ENCODE measurements around the gene SLC8A2.
"Not testable (repeated sequence)": the region's sequence is repeated elsewhere in the genome, so short reads cannot be mapped to it uniquely, and the experiment has no call there.

Gene SLC8A2

GRCh38 chr19:47487551-47488515 lies 16.1 kb upstream of the SLC8A2 start:
- DNase-seq = no peak

GRCh38 chr19:47486900-47487299 lies 15.2 kb upstream of the SLC8A2 start:
- no peak for DNase-seq

- DNase-seq = not testable (repeated sequence)
Measured at GRCh38 chr19:47486220-47486619, 14.5 kb upstream of the SLC8A2 start.

- DNase-seq = no peak
Measured at GRCh38 chr19:47485210-47485609, 13.5 kb upstream of the SLC8A2 start.

GRCh38 chr19:47483800-47484690 lies 12.4 kb upstream of the SLC8A2 start, which contains the start of gene KPTN:
TSS of gene KPTN (minus strand) at chr19:47484219. CDS start at chr19:47484160, 59 bp downstream.
- peak; percentile 96 for DNase-seq

DNA sequence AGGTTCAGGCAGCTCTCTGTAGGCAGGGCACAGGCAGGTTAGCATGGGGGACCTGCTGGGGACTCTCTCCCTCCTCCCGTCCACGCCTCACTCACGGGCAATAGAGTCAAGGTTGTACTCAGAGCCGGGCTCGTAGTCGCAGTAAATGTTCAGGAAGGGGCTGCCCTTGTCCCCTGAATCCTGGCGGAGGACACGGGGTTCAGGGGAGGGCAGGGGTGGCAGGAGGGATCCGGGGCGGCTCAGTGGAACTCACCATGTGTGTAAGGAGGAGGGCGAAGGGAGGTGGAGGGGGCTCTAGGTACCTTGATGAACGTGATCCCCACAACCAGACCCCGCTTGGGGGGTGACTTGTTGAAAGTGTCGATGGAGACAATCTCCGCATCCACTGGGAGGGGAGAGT lies 11.5 kb upstream of the SLC8A2 start:
- no peak for DNase-seq

DNA sequence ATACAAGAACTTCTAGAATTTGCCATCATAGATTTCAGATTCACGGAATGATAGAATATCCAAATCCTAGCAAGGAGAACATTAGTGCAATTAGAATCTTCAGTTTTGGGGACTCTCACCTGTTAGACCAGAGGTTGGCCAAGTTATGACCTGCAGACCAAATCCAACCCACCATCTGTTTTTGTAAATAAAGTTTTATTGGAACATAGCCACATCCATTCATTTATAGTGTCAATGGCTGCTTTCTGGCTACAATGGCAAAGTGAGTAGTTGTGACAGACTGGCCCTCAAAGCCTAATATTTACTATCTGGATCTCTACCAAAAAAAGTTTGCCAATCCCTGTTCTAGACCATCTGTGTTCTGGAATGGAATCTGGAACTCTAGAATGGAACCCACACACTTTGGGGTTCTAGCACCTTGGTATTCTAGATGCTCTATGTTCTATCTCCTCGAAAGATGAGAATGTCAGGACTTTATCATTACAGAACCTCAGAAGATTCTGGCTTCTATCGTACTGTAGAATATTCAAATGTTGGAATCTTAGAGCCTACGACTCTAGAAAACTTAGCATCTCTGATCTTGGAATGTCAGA lies 9.9 kb upstream of the SLC8A2 start:
- DNase-seq = no peak

DNA sequence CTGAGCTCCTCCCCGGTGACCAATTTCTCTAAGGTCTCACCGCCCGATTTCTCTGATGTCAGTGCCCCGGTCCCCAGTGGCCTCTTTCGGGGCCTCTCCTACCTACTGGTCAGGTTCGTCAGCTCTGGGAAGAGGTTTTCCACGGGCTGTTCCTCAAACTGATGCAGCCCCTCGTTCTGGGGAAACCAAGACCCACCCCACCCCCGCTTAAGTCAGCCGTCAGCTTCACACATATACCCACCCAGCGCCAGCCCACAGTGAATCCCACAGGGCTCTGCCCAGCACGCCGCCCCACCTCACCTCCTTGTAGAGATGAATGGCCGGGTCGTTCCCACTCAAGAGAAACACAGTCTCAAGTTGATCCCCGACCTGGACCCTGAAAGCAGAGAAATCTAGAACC lies 9.0 kb upstream of the SLC8A2 start:
- no peak for DNase-seq

DNA sequence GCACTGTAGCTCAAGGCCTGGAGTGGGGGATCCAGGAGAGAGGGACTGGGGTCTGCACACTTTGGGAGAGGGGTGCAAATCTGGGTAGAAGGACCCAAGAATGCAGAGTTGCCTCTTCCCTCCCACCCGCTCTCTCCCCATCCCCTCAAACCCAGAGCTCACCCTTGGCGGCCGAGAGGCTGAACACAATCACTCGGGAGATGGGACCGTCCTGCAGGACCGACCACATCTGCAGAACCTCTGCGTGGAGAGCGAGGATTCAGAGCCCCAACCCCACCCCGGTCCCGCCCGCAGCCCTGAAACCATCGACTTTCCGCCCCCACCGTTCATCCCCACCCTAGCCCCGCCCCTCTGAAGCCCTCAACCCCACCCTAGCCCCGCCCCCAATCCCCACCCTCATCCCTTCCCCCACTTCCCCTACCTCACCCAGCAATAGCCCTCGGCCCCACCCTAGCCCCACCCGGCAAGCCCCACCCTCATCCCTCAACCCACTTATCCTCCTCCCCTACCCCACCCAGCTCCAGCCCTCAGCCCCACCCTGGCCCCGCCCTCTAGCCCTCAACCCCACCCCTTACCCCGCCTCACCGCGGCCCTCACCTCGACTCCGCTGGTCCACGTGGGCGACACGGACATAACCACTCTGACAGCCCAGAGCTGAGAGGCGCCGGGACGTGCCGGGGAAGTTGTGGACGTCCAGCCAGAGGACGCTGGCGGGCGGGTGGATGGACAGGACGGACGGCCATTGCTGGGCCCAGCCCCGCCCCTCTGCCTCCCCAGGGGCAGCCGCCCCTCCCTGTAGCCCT lies 8.2 kb upstream of the SLC8A2 start:
- DNase-seq = peak; percentile 75

DNA sequence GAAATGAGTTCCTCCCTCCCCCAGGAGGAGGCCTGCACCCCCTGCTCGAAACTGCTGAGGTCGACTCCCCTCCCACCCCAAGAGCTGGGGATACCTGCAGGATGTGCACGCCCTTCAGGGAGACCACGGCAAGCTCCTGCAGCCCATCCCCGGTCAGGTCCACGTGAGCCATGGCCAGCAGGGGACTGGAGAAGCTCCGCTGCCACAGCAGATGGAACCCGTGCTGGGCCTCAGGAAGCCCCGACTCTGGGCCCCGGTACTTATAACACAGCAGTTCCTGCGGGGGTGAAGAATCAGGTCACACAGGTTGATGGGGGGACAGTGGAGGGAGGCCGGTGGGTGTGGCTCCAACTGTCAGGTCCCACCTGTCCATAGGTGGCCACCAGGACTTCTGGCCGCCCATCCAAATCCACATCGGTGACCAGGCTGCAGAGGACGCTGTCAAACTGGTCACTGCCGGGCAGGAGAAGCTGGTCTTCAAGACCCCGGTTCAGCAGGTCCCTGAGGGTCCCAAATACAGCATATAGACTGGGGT lies 4.8 kb upstream of the SLC8A2 start:
- no peak for DNase-seq

- DNase-seq = no peak
Measured at GRCh38 chr19:47475465-47475864, 3.8 kb upstream of the SLC8A2 start.

GRCh38 chr19:47473336-47473735 lies 1.6 kb upstream of the SLC8A2 start:
- DNase-seq = no peak

DNA sequence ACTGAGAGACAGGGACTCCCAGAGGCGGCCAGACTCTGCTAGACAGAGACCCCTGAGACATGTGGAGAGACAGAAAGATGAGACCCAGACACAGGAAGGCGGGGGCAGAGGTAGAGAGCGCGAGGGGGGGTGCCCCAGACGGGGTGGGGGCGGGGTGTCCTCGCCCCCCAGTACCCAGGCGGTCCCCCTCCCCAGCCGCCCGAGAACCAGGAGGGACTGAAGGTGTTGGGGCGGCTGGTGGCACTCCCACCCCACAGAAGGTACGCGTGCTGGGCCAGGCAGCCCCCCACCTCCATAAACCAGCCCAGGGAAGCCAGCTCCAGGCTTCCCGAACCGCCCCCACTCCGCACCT lies 336 bp downstream of the SLC8A2 start:
- no peak for DNase-seq

GRCh38 chr19:47470447-47471195 lies 1.1 kb downstream of the SLC8A2 start:
- peak; percentile 45 for DNase-seq

DNA sequence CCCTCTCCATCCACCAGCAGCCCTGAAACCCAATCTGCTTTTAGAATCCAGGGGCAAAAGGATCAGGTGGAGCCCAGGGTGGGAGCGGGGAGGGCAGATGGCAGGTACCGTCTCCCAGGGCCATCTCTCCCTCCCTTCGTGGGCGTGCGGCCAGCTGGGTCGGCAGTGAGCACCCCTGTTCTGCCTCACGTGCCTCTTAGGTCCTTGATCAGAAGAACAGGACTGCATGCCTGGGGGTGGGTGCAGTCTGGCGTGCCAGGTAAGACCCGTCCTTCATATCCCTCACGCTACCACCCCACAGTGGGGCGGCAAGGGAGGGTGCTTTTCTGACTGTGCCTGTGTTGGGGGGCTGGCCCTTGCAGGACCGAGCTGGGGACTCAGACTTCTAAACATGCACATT lies 2.0 kb downstream of the SLC8A2 start:
- DNase-seq = peak; percentile 62

- no peak for DNase-seq
Measured at GRCh38 chr19:47469363-47469700, 2.4 kb downstream of the SLC8A2 start.

DNA sequence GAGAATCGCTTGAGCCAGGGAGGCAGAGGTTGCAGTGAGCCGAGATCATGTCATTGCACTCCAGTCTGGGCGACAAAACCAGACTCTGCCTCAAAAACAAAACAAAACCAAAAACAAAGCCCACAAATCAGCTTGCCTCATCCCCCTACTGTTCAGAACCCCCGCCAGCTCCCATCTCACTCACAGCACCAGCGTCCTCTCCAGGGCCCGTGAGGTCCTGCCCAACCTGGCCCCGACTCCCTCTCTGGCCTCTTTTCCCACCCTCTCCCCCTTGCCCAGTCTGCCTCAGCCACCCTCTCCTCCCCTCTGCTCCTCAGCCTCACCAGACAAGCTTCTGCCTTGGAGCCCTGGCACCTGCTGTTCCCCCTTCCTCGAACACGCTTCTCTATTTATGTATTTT lies 3.8 kb downstream of the SLC8A2 start:
- DNase-seq = no peak

DNA sequence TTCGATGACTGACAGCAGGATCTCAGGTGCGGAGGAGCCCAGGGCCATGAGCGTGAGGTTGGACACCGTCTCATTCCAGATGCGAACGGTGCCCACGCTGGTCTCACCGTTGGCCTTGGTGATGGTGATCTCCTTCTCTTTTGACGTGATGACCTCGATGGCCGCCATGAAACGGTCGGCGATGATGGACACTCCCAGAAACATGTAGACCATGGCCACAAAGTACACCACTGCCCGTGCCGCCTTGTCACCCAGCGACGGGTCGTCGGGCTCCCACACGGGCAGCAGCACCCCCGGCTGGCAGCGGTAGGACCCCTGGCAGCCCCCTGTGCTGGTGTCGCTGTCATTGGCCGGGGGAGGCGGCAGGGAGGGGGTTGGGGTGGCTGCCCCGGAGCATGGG lies 5.7 kb downstream of the SLC8A2 start:
- DNase-seq = no peak

- DNase-seq = peak; percentile 69
Measured at GRCh38 chr19:47464675-47465419, 6.8 kb downstream of the SLC8A2 start.

- no peak for DNase-seq
Measured at GRCh38 chr19:47461876-47462275, 9.8 kb downstream of the SLC8A2 start.

- DNase-seq = no peak
Measured at GRCh38 chr19:47459477-47459876, 12.2 kb downstream of the SLC8A2 start.

Data from NCI-H69 (cell line).